Right renal pelvis (tissue), 4 donors: ENCODE measurements around the gene LYSMD4. TPM values are rescaled to one million over a fixed set of nuclear protein-coding genes. Genes with fewer than 3 reads are reported as not detected.

Experiments used
- DNase-seq, 4 donors: peaks; one replicate each; pipeline ENCODE4 v3.0.0-alpha.2; 2013; ENCODE audit warnings: low read depth in 4 of 4, low spot score in 3 of 4, missing footprints in 1 of 4
- polyA plus RNA-seq, 4 donors: library from polyadenylated mRNA; unstranded; fragments of 120-200 nt; gene quantifications; one replicate each; pipeline ENCODE4 v1.2.1, GENCODE V29; 2013; ENCODE audit not compliant: insufficient read length in 4 of 4

Gene LYSMD4
- polyA plus RNA-seq, 4 donors: 12.9 to 14.4 (median 13.6) TPM

DNA sequence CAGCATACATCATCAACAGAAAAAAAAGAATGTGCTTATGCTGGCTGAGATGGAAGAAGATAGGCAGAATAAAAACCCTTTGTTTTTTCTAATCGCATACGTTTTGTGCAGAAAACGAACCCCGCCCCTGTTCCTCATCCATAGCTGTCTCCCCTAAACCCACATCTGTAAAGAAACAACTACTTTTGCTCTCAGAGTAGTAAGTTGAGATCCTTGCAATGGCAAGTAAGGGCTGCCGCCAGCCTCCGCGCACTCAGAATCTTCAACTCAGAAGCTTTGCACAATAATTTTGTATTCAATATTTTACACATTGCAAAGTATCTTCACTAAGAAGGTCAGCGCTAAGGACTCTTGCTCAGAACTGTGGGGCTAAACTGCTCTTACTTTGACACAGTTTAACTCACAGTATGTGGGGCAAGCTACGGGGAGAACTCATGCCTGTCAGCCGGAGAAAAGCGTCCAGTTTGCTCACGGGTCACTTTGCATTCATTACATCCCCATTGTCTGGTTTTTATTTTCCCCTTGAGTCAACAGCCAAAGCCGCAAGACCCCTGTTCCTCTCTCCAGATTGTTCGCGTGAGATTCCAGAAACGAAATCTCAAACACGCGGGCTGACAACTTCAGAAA lies 1.0 kb downstream of the LYSMD4 start:
- DNase-seq: no peak

DNA sequence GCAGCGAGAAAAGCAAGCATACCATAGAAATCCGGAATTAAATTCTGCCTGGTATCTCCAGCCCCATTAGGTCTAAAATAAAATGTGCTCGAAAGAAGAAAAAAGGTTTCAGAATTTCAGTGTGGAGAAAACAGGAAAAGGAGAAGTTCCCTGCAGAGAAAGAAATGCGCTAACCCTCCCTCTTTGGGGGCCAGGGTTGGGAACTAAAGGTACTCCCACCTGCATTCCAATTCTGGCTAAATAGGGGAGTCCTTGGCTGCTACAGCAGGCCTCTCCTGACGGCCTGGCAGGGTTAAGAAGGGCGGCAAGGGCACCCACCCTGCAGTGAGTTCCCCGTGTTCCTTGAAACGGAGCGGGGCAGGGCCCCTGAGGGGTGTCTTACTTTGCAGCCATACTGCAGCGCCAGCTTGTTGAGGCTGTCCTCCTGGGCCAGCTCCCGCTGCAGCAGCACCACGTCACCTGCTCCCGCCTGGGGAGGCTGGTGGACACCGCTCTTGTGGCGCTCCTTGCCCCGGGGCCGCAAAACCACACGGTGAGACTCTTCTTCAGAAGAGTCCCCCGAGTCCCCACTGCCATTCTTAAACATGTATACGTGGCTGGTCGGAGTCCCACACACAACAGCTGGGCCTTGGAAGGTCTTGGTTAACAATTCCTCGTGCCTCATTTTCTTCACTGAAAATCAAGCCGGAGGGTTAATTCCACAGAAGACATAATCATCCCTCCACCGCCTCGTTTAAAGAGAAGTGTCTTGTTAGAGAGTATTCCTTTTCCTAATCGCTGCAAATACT lies 1.7 kb downstream of the LYSMD4 start:
- no peak for DNase-seq

GRCh38 chr15:99729920-99730319 lies 3.3 kb downstream of the LYSMD4 start:
- DNase-seq: no peak

DNA sequence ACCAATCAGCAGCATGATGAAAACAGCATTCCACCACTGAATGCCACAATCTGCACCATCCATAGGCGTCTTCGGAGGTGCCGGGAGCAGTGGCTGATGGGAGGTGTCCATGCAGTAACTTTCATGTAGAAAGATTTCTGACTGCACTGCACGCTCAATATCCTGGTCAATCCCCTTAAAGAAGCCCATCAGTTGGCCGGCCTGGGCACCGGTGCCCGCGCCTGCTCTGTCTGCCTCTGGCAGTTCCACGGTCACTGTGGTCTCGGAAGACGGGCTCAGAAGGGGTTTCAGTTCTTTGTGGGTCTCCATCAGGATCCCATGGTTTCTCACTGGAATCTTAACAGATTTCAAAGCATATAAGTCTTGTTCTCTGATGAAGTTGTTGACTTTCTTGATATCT lies 3.9 kb downstream of the LYSMD4 start:
- DNase-seq: no peak

DNA sequence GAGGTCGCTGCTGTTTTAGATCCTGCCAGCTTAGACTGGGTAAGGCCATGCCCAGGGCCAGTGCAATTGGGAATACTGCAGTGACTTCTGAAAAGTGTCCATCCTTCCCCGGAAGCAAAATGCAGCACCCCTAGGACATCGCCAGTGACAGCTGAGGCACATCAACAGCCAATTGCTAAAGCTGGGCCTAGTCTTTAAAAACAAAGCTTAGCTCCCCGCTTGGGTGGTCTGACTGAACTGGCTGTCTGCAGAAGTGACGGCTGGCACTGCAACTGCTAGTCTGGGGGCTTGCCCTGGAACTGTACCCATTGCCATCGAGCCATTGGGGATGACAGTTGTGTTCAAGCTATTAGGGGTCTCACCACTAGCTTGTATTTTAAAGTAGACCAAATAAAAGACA lies 4.3 kb downstream of the LYSMD4 start:
- no peak for DNase-seq

GRCh38 chr15:99727733-99728132 lies 5.5 kb downstream of the LYSMD4 start:
- no peak for DNase-seq

GRCh38 chr15:99727330-99727729 lies 5.9 kb downstream of the LYSMD4 start:
- no peak for DNase-seq

GRCh38 chr15:99726333-99726732 lies 6.9 kb downstream of the LYSMD4 start:
- DNase-seq: no peak

DNA sequence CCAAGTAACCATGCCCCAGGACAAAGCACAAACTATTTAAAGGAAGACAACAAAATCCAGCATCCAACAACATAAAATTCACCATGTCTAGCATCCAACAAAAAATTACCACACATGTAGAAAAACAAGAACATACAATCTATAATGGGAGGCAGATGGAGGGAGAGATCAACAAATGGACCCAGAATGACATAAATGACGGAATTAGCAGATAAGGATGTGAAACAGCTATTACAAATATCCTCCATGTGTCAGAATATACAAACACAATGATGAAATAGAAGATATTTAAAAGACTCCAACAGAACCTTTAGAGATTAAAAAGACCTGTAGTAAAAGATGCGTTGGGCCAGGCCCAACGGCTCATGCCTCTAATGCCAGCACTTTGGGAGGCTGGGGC lies 10.8 kb downstream of the LYSMD4 start:
- DNase-seq: no peak

DNA sequence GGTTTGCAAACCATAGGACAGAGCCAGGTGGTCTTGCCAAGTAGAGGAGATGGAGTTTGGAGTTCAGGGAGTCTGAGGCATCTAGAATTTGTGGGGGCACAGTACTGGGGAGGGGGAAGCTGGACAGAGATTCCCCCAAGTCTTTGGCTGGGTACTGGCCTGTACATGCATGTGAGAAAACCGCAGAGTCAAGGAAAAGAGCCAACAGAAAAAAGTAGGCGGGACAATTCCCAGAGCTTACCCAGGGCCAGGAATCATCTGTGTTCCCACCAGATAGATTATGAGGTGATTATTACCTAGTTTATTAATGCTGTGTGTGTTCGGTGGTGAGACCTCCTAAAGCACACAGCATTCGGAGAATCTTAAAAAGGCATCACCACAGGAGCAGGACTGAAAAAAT lies 11.3 kb downstream of the LYSMD4 start:
- no peak for DNase-seq

GRCh38 chr15:99721104-99721778 lies 12.0 kb downstream of the LYSMD4 start:
- DNase-seq: no peak

DNA sequence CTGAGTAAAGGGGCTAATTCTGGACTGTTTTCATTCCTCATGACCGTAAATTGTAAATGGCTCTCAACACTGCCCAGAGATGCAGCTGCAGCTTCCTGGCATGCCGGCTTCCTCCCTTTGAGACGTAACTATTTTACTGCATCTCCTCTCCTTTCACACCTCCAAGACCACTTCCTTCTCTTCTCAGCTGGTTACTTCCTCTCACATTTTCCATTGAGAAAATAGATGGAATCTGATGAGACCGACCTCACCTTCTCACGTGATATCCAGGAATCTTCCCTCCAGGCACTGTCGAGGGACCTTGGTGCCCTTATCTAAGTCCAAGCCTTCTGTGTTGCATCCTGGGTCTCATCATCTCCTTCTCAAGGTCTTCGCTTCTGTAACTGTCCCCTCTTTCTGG lies 12.7 kb downstream of the LYSMD4 start:
- no peak for DNase-seq

- no peak for DNase-seq
These were observed 14.1 kb downstream of the LYSMD4 start for GRCh38 chr15:99719096-99719541.

GRCh38 chr15:99718421-99718820 lies 14.8 kb downstream of the LYSMD4 start:
- DNase-seq: no peak

GRCh38 chr15:99717161-99718009 lies 15.9 kb downstream of the LYSMD4 start:
- DNase-seq: no peak

DNA sequence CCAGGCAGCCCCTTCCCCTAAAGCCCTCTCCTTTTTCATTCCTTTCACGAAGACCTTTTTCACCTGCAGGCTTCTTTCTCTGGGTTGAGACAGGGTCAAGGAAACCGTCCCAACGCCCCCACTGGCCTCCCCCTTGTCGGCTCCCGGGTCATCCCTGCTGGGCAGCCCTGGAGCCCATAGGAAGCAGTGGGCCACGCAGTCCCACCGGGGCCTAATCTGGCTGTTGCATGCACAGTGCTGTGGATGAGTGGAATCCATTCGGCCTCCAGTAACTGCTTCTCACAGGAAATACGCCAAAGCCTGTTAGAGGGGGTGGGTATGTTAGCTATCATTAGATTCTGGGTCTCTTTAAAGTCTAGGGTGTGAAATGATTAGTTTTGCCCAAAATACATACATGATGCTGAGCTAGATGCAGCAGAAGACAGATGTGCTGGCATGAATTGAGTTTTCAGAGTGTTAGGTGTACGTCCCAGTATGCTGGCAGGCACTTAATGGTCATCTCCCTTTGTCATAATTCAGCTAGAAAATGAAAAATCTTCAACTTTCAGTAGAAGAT lies 16.6 kb downstream of the LYSMD4 start:
- no peak for DNase-seq

- DNase-seq: no peak
These were observed 20.8 kb downstream of the LYSMD4 start for GRCh38 chr15:99712415-99712814.

GRCh38 chr15:99711625-99712024 lies 21.6 kb downstream of the LYSMD4 start:
- DNase-seq: no peak

DNA sequence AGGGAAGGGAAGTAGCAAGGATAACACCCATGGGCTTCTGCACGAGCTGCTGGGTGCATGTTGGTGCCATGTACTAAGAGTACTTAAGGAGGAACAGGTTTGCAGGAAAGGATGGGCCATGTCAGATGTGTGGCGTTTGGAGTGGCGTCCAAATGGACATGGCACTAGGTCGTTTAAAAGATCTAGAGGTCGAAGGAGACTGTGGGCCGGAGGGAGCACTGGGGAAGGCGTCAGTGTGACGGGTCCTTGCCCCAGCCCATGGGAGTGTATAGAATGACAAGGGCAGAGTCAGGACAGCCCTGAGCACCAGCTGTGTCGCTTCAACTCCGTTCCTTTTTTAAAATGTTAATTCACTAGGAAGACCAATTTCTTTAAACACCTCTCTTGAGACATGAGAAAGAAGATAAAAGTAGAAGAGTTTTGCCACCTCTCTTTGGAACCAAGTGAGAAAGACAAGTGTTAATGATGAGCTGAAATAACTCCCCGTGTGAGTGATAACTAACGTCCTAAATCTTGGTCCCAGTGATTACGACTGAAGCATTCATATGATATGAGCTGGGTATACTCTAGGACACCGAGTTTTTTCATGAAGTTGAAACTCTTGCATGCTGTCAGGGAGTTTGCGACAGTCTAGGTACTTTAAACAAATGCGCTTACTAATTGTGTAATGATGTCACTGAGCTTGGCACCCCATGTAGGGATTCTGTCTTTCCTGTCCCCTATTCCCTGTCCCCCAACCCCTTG lies 23.8 kb downstream of the LYSMD4 start:
- no peak for DNase-seq

GRCh38 chr15:99708563-99708962 lies 24.7 kb downstream of the LYSMD4 start:
- no peak for DNase-seq
